Stomach (tissue), 4 donors: ENCODE measurements around the gene ASCL2.

Source experiments
- CTCF ChIP-seq, 7 experiments: fragments of 450-650 bp in 4 of 7; fragments of 200-600 bp in 3 of 7; sonication (generic) in 3 of 7; IDR thresholded peaks; one replicate each; pipeline ENCODE4 v1.5.1; 2016 to 2019; ENCODE audit warnings: antibody characterized with exemption in 7 of 7, control low read depth in 2 of 7, mild to moderate bottlenecking in 1 of 7
- EP300 ChIP-seq: sonication (generic); formaldehyde crosslinking; IDR thresholded peaks from one replicate; pipeline ENCODE4 v1.6.1; 2017; ENCODE audit warnings: antibody characterized with exemption

- TF ChIP-seq CTCF (IDR thresholded peaks at IDR 0.05) (no peak), EP300 (no peak)
Measured at GRCh38 chr11:2302896-2303626, 32.7 kb upstream of the ASCL2 start.
